Large intestine (tissue), 3 donors: ENCODE measurements around the gene PODNL1. TPM values are rescaled to one million over a fixed set of nuclear protein-coding genes. Genes with fewer than 3 reads are reported as not detected.
"Not testable (repeated sequence)": the region's sequence is repeated elsewhere in the genome, so short reads cannot be mapped to it uniquely, and the experiment has no call there.

Source experiments
- DNase-seq, 2 donors: peaks; one replicate each; pipeline versions ENCODE4 v3.0.0 to v3.0.0-alpha.2; 2013
- H3K27ac ChIP-seq: one replicate; pipeline ENCODE4 v1.5.1; 2013; ENCODE audit warnings: low read length
- H3K27me3 ChIP-seq: 2 replicates; pipeline ENCODE4 v1.6.1; 2013; ENCODE audit warnings: low read length; ENCODE audit not compliant: control insufficient read depth, insufficient read depth
- H3K36me3 ChIP-seq: 2 replicates; pipeline ENCODE4 v1.6.1; 2013; ENCODE audit warnings: low read length; ENCODE audit not compliant: control insufficient read depth, insufficient read depth
- H3K4me1 ChIP-seq: one replicate; pipeline ENCODE4 v1.6.1; 2013; ENCODE audit warnings: low read length; ENCODE audit not compliant: control insufficient read depth, insufficient read depth
- H3K4me3 ChIP-seq: one replicate; pipeline ENCODE4 v1.5.1; 2013; ENCODE audit warnings: low read length
- H3K9me3 ChIP-seq: one replicate; pipeline ENCODE4 v1.6.1; 2013; ENCODE audit warnings: mild to moderate bottlenecking, low read depth, low read length, moderate library complexity; ENCODE audit not compliant: control insufficient read depth
- WGBS: methylation state at CpG from one replicate; pipeline ENCODE4 v1.1.5; 2013; ENCODE audit warnings: low lambda C conversion rate; ENCODE audit not compliant: insufficient coverage; 5-methylcytosine and 5-hydroxymethylcytosine counted together
- polyA plus RNA-seq: library from polyadenylated mRNA; unstranded; fragments of 120-200 nt; gene quantifications from one replicate; pipeline ENCODE4 v1.2.1, GENCODE V29; 2013

The PODNL1 gene
- polyA plus RNA-seq, 1 donor = 1.6 TPM

DNA sequence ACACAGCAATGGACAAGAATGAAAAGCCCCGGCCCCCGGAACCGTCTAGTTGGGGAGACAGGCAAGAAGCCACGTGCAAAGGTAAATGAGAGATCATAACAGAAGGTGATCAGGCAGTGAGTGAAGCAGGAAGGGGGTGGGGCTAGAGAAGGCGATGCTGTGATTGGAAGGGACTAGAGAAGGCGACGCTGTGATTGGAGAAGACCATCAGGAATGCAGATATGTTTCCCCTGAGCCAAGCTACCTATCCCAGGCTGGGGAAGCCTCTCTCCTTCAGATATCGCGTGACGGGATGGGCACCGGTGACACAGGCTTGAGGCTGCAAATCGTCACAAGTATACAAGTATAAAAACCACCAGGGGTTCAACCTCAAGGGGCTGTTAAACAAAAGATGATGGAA is 35.9 kb upstream of the PODNL1 start:
- H3K27ac ChIP-seq = peak overlapping the region; percentile 92
- no peaks in the 10 kb centered on the region for H3K27me3 ChIP-seq
- peaks cover 11% of the 10 kb centered on the region for H3K4me1 ChIP-seq
- no peaks in the 10 kb centered on the region for H3K9me3 ChIP-seq
- WGBS = 33% methylated on average over 3 of the region's 12 CpGs
- H3K4me3 ChIP-seq = peak overlapping the region; percentile 21
- peaks cover 50% of the 10 kb centered on the region for H3K36me3 ChIP-seq
- peak; percentile 93 to 96 for DNase-seq

DNA sequence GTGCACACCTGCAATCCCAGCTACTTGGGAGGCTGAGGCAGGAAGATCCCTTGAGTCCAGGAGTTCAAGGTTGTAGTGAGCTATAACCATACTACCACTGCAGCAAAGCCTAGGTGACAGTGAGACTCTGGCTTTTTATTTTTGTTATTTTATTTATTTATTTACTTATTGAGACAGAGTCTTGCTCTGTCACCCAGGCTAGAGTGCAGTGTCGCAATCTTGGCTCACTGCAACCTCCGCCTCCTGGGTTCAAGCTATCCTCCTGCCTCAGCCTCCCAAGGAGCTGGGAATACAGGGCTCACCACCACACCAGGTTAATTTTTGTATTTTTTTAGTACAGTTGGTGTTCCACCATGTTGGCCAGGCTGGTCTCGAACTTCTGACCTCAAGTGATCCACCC is 35.3 kb upstream of the PODNL1 start:
- WGBS = 100% methylated on average over 1 of the region's 3 CpGs
- H3K9me3 ChIP-seq, H3K4me3 ChIP-seq, DNase-seq, H3K27me3 ChIP-seq: not testable (repeated sequence)
- H3K27ac ChIP-seq = peak overlapping the region; percentile 43
- H3K36me3 ChIP-seq = peaks cover 56% of the 10 kb centered on the region
- H3K4me1 ChIP-seq = peaks cover 11% of the 10 kb centered on the region

DNA sequence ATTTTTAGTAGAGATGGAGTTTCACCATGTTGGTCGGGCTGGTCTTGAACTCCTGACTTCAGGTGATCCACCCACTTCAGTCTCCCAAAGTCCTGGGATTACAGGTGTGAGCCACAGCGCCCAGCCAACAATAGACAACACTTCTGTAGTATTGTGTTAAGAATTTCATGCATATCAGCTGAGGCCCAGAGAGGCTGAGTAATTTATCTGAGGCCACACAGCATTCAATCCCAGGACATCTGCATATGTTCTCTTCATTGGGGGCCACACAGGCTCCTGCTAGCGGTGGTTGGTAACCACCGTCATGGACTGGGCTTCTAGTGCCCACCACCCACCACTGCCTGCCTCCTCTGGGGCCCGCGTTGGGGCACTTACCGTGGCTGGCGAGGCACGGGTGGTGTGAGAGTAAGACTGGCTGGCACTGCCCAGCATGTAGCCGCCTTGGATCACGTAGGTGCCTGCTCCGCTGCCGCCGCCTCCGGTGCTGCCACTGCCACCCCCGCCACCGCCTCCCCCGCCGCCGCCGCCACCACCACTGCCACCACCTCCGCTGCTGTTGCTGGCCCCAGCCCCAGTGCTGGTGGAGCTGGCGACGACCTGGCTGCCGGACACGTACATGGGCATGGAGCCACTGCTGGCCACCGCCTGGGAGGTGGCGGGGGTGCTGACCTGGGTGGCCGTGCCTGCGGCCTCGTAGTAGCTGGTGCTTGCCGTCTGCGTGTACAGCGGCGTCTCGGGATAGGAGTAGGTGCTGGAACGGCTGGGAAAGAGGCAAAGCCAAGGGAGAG is 34.3 kb upstream of the PODNL1 start:
- DNase-seq = no peak
- Histone ChIP-seq H3K9me3 (no peaks in the 10 kb centered on the region), H3K4me3 (no peak overlapping the region), H3K4me1 (peaks cover 5% of the 10 kb centered on the region), H3K36me3 (peaks cover 65% of the 10 kb centered on the region), H3K27me3 (no peaks in the 10 kb centered on the region), H3K27ac (no peak overlapping the region)
- WGBS = no CpG with 5 or more reads among the region's 37 CpGs

DNA sequence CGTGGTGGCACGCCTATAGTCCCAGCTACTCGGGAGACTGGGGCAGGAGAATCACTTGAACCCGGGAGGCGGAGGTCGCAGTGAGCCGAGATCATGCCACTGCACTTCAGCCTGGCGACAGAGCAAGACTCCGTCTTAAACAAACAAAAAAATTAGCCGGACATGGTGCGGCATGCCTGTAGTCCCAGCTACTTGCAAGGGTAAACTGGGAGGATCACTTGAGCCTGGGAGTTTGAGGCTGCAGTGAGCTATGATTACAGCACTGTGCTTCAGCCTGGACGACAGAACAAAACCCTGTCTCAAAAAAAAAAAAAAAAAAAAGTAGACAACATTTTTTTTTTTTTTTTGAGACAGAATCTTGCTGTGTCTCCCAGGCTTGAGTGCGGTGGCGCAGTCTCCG is 33.7 kb upstream of the PODNL1 start:
- DNase-seq, H3K27me3 ChIP-seq, H3K27ac ChIP-seq, H3K4me1 ChIP-seq, H3K9me3 ChIP-seq, H3K4me3 ChIP-seq: not testable (repeated sequence)
- peaks cover 71% of the 10 kb centered on the region for H3K36me3 ChIP-seq
- WGBS = no CpG with 5 or more reads among the region's 15 CpGs

DNA sequence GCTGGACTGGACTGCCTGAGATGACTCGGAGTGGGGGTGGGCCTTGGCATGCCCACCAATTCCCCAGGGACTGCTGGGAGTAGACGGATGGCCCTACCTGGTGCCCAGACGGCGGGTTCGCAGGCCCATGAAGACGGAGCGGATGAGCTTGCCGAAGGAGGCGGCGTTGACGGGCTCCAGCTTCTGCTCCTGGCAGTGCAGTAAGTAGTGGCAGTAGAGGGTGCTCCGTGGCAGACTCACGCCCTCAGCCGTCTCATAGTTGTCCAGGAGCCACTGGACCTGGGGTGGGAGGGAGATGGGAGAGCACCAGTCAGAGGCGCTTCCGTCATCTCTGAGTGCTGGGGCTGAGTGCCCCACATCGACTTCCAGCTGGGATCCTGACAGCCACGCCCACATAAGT is 31.7 kb upstream of the PODNL1 start:
- no peak overlapping the region for H3K27ac ChIP-seq
- no peak overlapping the region for H3K4me3 ChIP-seq
- no CpG with 5 or more reads among the region's 18 CpGs for WGBS
- no peaks in the 10 kb centered on the region for H3K9me3 ChIP-seq
- H3K36me3 ChIP-seq = peaks cover 74% of the 10 kb centered on the region
- DNase-seq = no peak
- H3K27me3 ChIP-seq = no peaks in the 10 kb centered on the region
- H3K4me1 ChIP-seq = peaks cover 2% of the 10 kb centered on the region

DNA sequence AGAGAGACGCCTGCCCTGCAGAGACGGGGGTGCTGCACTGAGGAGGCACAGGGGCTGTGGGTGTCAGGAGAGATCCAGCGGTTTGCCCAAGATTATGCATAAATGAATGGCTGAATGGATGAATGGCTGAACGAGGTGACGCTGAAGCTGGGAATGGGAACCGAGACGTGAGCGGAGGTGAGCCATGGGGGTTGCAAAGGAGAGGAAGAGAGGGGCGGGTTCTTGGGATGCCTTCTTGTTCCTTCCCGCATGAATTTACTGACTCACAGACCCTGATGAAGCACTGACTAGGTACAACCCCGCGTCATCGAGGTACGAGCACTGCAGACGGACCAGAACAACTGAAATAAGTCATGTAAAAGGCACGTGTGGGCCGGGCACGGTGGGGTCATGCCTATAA is 30.8 kb upstream of the PODNL1 start:
- 94% methylated on average over 3 of the region's 18 CpGs for WGBS
- Histone ChIP-seq H3K4me3 (no peak overlapping the region), H3K27me3 (no peaks in the 10 kb centered on the region), H3K4me1 (no peaks in the 10 kb centered on the region), H3K9me3 (no peaks in the 10 kb centered on the region), H3K36me3 (peaks cover 76% of the 10 kb centered on the region), H3K27ac (no peak overlapping the region)
- no peak for DNase-seq

DNA sequence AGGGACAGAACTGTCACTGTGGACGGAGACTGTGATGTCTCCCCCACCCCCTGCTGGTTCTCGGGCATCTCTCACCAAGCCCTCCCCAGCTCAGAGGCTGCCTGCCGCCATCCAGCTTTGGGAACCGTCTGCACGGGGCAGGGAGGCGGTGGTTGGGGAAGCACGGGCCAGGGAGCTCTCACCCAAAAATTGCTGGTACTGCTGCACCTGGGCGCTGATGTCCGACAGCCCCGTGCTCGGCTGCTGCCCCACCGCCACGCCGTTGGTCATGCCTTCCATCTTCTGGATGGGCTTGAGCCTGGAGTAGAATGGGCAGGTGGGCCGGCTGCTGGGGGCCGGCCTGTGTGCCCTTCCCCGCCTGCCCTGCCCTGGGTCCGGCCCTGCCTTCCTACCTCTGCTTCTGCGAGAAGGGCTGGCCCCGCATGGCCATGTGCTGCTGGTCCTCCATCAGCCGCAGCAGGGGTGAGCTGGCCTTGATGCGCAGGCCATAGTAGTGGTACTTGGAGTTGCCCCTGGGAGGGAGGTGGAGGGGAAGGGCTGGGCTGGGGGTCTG is 30.2 kb upstream of the PODNL1 start:
- Histone ChIP-seq H3K4me1 (no peaks in the 10 kb centered on the region), H3K4me3 (no peak overlapping the region), H3K9me3 (no peaks in the 10 kb centered on the region), H3K27ac (no peak overlapping the region), H3K36me3 (peaks cover 76% of the 10 kb centered on the region), H3K27me3 (no peaks in the 10 kb centered on the region)
- no CpG with 5 or more reads among the region's 22 CpGs for WGBS
- DNase-seq = no peak

DNA sequence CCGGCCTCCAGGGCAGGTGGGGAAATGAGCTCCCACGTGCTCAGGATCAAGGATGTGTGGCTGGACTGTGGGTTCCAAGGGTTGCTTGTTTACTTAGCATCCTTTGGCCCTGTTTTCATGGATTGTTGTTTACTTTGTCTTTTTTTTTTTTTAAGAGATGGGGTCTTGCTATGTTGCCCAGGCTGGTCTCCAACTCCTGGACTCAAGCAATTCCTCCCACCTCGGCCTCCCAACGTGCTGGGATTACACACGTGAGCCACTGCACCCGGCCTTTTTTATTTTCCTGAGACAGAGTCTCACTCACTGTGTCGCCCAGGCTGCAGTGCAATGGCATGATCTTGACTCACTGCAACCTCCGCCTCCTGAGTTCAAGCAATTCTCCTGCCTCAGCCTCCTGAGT is 29.0 kb upstream of the PODNL1 start:
- H3K4me3 ChIP-seq, H3K27me3 ChIP-seq, H3K27ac ChIP-seq, DNase-seq, H3K9me3 ChIP-seq, H3K4me1 ChIP-seq: not testable (repeated sequence)
- H3K36me3 ChIP-seq = peaks cover 66% of the 10 kb centered on the region
- WGBS = no CpG with 5 or more reads among the region's 8 CpGs

DNA sequence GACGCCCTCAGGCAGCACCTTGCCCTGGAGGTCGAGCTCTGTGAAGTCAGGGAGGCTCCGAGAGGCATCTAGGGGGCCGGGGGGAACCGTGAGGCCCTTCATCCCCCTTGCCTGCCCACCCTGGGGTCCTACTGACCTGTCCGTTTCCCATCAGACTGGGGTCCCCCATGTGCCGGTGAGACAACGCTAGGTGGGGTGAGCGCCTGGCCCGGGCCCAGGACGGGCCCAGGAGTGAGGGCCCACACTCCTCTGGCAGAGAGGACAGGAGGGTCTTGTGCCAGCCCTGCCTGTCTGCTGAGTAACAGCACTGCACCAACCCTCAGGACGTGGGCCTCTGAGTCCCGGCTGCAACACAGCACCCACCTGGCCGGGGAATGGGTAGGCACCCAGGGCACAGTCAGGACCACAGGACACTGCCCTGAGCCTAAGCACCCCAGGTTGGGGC is 28.5 kb upstream of the PODNL1 start:
- H3K36me3 ChIP-seq = peaks cover 67% of the 10 kb centered on the region
- no CpG with 5 or more reads among the region's 14 CpGs for WGBS
- no peak overlapping the region for H3K27ac ChIP-seq
- no peaks in the 10 kb centered on the region for H3K27me3 ChIP-seq
- no peaks in the 10 kb centered on the region for H3K9me3 ChIP-seq
- DNase-seq = no peak
- H3K4me1 ChIP-seq = no peaks in the 10 kb centered on the region
- H3K4me3 ChIP-seq = no peak overlapping the region

DNA sequence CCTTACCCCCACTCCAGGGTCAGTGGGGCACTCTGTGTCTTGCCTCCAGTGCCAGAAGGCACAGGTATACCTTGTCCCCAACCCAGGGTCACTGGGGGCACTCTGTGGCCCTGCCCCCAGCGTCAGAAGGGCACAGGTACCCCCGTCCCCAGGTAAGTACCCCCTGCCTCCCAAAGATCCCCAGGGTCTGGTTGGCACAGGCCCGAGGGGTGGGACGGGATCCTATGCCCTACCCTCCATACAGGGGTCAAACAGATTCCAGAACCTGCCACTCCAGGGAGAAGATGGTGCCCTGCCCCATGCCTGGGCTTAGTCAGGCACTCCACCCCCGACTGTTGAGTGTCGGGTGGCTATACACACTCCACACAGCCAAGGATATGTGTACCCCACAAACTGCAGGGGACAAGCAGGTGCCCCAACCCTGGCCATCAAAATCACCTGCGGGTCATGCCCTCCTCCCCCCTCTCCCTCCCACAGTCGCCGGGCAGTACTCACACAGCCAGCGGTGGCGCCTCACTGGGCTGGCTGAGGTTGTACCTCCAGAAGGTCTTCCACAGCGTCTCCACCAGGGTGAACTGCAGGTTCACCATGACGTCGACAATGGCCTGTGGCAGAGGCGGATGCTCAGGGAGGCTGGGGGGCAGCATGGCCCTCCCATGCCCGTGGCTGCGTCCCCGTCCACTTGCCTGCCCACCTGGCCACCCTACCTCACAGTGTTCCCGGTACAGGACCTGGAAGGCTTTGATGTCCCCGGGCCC is 27.9 kb upstream of the PODNL1 start:
- Histone ChIP-seq H3K27ac (no peak overlapping the region), H3K27me3 (no peaks in the 10 kb centered on the region), H3K4me1 (no peaks in the 10 kb centered on the region), H3K4me3 (no peak overlapping the region), H3K36me3 (peaks cover 69% of the 10 kb centered on the region), H3K9me3 (no peaks in the 10 kb centered on the region)
- DNase-seq = no peak
- no CpG with 5 or more reads among the region's 20 CpGs for WGBS
